Raji (cell line): Measurements from ENCODE around the gene DPP3.
A peak's percentile ranks its signal among the peaks of the same experiment; 100 is the strongest.

Experiments
- POLR2A ChIP-seq: IDR thresholded peaks from 2 replicates; pipeline ENCODE4 v1.6.1; 2011; ENCODE audit warnings: low read depth, low read length, control low read depth; ENCODE audit not compliant: insufficient read depth

The DPP3 gene

GRCh38 chr11:66494935-66495334, 14.7 kb downstream of the DPP3 start:
- TF ChIP-seq POLR2A: no peak

- TF ChIP-seq POLR2A: no peak
Measured at GRCh38 chr11:66495401-66495854, 15.2 kb downstream of the DPP3 start.

DNA sequence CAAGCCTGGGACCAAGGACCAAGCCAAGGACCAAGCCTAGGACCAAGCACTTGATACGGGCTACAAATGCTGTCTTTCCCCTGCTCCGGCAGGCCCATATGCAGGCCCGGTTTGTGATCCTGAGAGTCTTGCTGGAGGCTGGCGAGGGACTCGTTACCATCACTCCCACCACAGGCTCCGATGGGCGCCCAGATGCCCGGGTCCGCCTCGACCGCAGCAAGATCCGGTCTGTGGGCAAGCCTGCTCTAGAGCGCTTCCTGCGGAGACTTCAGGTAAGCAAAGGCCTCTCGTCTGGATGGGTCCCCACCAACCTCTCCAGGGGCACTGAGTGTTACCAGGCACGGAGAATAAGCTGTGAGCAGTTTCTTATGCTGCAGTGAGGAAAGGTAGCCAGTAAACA, 17.0 kb downstream of the DPP3 start:
- TF ChIP-seq POLR2A: no peak

DNA sequence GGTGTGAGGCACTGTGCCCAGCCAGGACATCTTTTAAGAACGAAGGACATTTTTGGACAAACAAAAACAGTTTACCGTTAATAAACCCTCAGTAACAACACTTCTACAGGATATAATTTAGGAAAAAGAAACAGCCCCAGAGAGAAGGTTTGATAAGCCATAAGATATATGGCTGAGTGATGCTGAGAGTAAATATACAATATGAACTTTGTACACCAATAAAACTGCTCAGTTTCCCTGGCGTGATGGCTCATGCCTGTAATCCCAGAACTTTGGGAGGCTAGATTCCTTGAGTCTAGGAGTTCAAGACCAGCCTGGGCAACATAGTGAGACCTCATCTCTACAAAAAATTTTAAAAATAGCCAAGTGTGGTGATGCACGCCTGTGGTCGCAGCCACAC, 18.3 kb downstream of the DPP3 start:
- no peak for TF ChIP-seq POLR2A

GRCh38 chr11:66505276-66505816, 25.1 kb downstream of the DPP3 start:
- TF ChIP-seq POLR2A: no peak

DNA sequence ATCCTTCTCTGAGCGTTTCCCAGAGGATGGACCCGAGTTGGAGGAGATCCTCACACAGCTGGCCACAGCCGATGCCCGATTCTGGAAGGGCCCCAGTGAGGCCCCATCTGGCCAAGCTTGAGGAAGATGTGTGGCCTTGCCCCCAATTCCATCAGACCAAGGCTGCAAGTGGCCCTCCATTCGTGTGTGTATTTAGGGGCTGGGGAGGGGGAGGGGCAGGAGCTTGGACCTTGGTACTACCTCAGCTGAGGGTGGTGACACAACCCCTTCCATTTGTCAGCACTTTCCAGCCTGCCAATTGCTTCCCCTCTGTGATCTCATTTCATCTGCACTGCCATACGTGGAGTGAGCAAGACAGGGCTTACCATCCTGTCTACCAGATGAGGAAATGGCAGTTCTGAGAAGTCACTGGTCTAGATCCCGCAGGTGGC, 28.9 kb downstream of the DPP3 start:
- no peak for TF ChIP-seq POLR2A

DNA sequence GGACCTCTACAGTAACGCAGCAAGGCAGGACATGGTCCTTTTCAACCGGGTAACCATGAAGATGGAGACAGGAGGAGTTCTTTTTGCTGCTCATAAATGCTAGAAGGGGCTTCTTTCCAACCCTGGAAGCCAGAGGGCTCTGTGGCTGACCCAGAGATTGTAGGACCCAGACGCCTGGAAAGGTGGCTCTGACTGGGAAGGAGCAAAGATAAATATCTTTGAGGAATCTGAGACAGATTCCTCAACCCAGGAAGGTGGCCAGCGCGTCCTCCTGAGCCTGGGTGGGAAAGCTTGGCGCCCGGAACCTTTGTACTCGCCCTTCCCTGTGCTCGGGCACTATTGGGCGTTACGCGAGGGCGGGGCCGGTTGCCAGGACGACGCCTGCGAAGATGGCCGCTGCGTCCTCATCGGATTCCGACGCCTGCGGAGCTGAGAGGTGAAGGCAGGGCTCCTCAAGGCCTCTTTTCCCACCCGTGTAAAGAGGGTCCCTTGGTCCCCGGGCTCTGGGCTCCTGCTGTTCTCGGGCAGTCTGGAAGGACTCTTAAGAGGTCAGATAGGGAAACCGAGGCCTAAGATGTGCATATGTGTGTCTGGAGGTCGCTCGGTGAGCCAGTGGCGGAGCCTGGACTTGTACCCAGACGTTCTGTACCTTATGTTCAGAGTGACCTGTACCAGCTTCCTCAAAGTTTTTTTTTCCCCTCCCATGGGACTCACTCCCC, 30.2 kb downstream of the DPP3 start, which contains the start of gene BBS1:
Gene BBS1, plus strand, starts transcription at position 365 of the 719 bp plus-strand sequence. Its CDS starts 25 bp downstream, at position 390.
- TF ChIP-seq POLR2A: peak; percentile 49

GRCh38 chr11:66510990-66511339, 30.7 kb downstream of the DPP3 start:
- TF ChIP-seq POLR2A: no peak

- no peak for TF ChIP-seq POLR2A
Measured at GRCh38 chr11:66523611-66524010, 43.4 kb downstream of the DPP3 start.

GRCh38 chr11:66524304-66525040, 44.2 kb downstream of the DPP3 start:
- no peak for TF ChIP-seq POLR2A

DNA sequence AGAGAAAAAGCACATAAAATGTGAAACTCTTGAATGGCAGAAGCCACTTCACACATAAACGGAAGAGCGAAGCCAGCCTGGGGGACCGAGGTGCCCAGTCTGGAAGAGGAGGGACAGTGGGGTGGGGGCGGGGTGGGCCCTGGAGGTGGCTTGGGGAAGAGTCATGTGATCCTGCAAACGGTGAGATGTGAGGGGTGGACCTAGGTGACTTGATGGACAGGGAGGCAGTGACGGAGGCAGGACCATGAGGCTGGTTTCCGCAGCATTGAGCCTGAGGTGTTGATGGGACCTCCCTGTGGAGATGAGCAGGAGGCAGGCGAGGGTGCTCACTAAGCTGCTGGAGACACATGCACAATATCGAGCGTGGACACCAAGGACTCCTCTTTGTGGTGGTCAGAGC, 48.8 kb downstream of the DPP3 start:
- no peak for TF ChIP-seq POLR2A

DNA sequence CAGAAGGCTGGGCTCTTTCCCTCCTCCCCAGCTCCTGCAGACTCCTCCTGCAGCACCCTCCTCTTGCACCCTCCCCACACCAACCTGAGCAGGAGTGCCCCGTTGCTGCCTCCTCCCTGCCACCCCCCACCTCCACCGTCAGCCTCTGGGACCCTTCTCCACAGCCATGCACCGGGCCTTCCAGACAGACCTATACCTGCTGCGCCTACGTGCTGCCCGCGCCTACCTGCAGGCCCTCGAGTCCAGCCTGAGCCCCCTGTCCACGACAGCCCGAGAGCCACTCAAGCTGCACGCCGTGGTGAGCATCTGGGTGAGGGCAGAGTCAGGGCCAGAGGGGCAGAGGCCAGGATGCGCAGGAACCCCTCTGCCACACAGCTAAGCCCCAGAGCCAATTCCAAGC, 49.4 kb downstream of the DPP3 start:
- TF ChIP-seq POLR2A: no peak

GRCh38 chr11:66530927-66531709, 50.9 kb downstream of the DPP3 start:
- TF ChIP-seq POLR2A: no peak

DNA sequence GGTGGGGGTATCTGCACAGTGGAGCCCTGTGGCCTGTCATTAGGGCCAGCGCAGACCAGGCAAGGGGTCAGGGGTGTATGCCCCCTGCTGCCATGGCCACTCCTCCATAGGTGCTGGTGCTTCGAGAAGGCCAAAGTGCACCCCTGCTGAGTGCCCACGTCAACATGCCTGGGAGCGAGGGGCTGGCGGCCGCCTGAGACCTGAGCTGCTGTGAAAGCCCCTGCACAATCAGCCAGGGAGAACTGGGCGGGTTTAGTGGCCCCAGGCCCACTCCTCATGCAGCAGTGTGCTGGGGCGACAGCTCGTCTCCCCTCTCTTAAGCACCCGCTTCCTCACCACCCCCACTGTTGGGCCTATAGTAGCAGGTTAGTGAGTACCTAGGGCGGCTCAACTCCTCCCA, 51.6 kb downstream of the DPP3 start:
- no peak for TF ChIP-seq POLR2A

DNA sequence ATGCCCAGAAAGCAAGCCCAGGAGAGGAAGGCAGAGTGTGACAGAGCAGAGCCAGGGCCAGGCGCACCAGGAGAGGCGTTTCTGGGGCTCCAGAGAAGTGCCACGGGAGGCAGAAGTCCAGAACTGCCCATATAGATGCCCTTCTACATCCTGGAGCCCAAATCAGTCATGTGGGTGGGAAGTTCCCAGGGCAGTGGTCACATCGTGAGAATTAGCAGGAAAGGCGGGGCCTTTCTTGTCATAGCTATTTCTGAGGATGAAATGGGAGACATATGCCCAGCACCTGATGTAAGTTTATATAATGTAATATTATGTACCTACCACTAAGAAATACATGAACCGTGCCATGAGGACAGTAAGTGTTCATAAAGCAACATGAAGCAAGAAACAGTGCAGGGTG, 52.5 kb downstream of the DPP3 start:
- TF ChIP-seq POLR2A: no peak
